HCT116 (cell line): ENCODE results near the gene MFGE8. TPM values are rescaled to one million over a fixed set of nuclear protein-coding genes. Genes with fewer than 3 reads are reported as not detected.

Source experiments
- ATAC-seq: fragments of 200-7000 bp; cut with Tn5 transposase; 2 replicates; pipeline ENCODE4 v1.9.1; 2020; ENCODE audit warnings: mild to moderate bottlenecking, moderate library complexity
- BruUV-seq: library from RNA; stranded (reverse); fragments of 400-500 nt; replicated peaks from 2 replicates; lab custom pipeline; 2021; lab: Mats Ljungman, UMichigan
- CTCF ChIA-PET: fragments of 300-600 bp; sonication (Branson Sonifier 250); formaldehyde crosslinking; loops from one replicate; lab custom pipeline; 2021; ENCODE audit warnings: antibody characterized with exemption; lab: Charles Lee
- POLR2A ChIA-PET: fragments of 300-600, 350-600 bp; sonication (Branson Sonifier 250); formaldehyde crosslinking; loops from one replicate; lab custom pipeline; 2021; ENCODE audit warnings: antibody characterized with exemption; lab: Charles Lee
- RAD21 ChIA-PET, 2 experiments: fragments of 300-600 bp; sonication (Branson Sonifier 250); formaldehyde crosslinking; loops; one replicate each; lab custom pipeline; 2023; ENCODE audit warnings: low total read pairs in 2 of 2; ENCODE audit not compliant: uncharacterized antibody in 2 of 2, unreplicated experiment in 2 of 2, low non-redundant PET in 1 of 2; lab: Charles Lee
- DNase-seq: peaks from one replicate; pipeline ENCODE4 v3.0.0-alpha.2; 2010; ENCODE audit warnings: low read depth, low spot score
- H2AFZ ChIP-seq: fragments of 200-600 bp; shearing (Covaris generic), sonication (generic); 2 replicates; pipeline ENCODE4 v1.6.1; 2017; ENCODE audit warnings: low read depth, mixed run types, mixed read lengths, antibody characterized with exemption, low read length; ENCODE audit not compliant: poor library complexity, severe bottlenecking
- H3K27ac ChIP-seq: 2 replicates; pipeline ENCODE4 v1.5.1; 2012; ENCODE audit warnings: low read depth, low read length
- H3K27me3 ChIP-seq: fragments of 200-600 bp; sonication (generic); 2 replicates; pipeline ENCODE4 v1.6.1; 2016; ENCODE audit warnings: mixed run types, low read length, mixed read lengths; ENCODE audit not compliant: insufficient read depth
- H3K36me3 ChIP-seq, 2 experiments: fragments of 200-500 bp in 1 of 2; fragments of 200-600 bp in 1 of 2; sonication (Bioruptor generic) in 1 of 2; sonication (generic) in 1 of 2; 2 replicates each; pipeline versions ENCODE4 v1.5.1 to v1.6.1; 2014 to 2016; ENCODE audit warnings: low read length in 2 of 2, inconsistent platforms in 1 of 2, mixed read lengths in 1 of 2, mixed run types in 1 of 2; ENCODE audit not compliant: insufficient read depth in 2 of 2, control insufficient read depth in 1 of 2
- H3K4me1 ChIP-seq, 2 experiments: fragments of 200-600 bp in 1 of 2; sonication (generic) in 1 of 2; 2 replicates each; pipeline versions ENCODE4 v1.5.1 to v1.6.1; 2012 to 2017; ENCODE audit warnings: low read length in 2 of 2, inconsistent platforms in 1 of 2, mild to moderate bottlenecking in 1 of 2, mixed read lengths in 1 of 2, mixed run types in 1 of 2, moderate library complexity in 1 of 2; ENCODE audit not compliant: insufficient read depth in 2 of 2, control insufficient read depth in 1 of 2
- H3K4me2 ChIP-seq: fragments of 200-600 bp; sonication (generic); 2 replicates; pipeline ENCODE4 v1.6.1; 2017; ENCODE audit warnings: mixed run types, low read length, mixed read lengths
- H3K4me3 ChIP-seq, 2 experiments: fragments of 200-600 bp in 1 of 2; sonication (generic) in 1 of 2; replicated peaks in 1 of 2; 2 replicates each; pipeline ENCODE4 v1.5.1; 2011 to 2016; ENCODE audit warnings: low read length in 2 of 2, control low read depth in 1 of 2, low read depth in 1 of 2, mild to moderate bottlenecking in 1 of 2, mixed read lengths in 1 of 2, mixed run types in 1 of 2
- H3K79me2 ChIP-seq: fragments of 200-600 bp; sonication (generic); 2 replicates; pipeline ENCODE4 v1.6.1; 2017; ENCODE audit warnings: mild to moderate bottlenecking, mixed run types, low read length, moderate library complexity, mixed read lengths; ENCODE audit not compliant: insufficient read depth
- H3K9ac ChIP-seq: fragments of 200-600 bp; sonication (generic); 2 replicates; pipeline ENCODE4 v1.6.1; 2016; ENCODE audit warnings: low read length, mixed read lengths
- H3K9me2 ChIP-seq: fragments of 200-600 bp; sonication (generic), shearing (Covaris generic); 2 replicates; pipeline ENCODE4 v1.6.1; 2017; ENCODE audit warnings: mixed run types, mild to moderate bottlenecking, moderate library complexity; ENCODE audit not compliant: insufficient read depth
- H3K9me3 ChIP-seq, 2 experiments: fragments of 200-500 bp in 1 of 2; fragments of 200-600 bp in 1 of 2; sonication (Bioruptor generic) in 1 of 2; sonication (generic) in 1 of 2; 2 replicates each; pipeline ENCODE4 v1.6.1; 2014 to 2017; ENCODE audit warnings: low read length in 2 of 2, mixed read lengths in 2 of 2, inconsistent platforms in 1 of 2, low read depth in 1 of 2, mild to moderate bottlenecking in 1 of 2, mixed run types in 1 of 2, moderate library complexity in 1 of 2; ENCODE audit not compliant: control insufficient read depth in 1 of 2, insufficient read depth in 1 of 2
- H4K20me1 ChIP-seq: fragments of 200-600 bp; sonication (generic), shearing (Covaris generic); 2 replicates; pipeline ENCODE4 v1.6.1; 2017; ENCODE audit warnings: mixed run types, mild to moderate bottlenecking, moderate library complexity; ENCODE audit not compliant: insufficient read depth
- ATF3 ChIP-seq: IDR thresholded peaks from 2 replicates; pipeline ENCODE4 v1.6.1; 2012
- CBX3 ChIP-seq: IDR thresholded peaks from 2 replicates; pipeline ENCODE4 v1.6.1; 2012; ENCODE audit warnings: low read depth
- CEBPB ChIP-seq: IDR thresholded peaks from 2 replicates; pipeline ENCODE4 v1.6.1; 2012; ENCODE audit warnings: low read depth
- CTCF ChIP-seq, 3 experiments: fragments of 200-600 bp in 1 of 3; sonication (generic) in 1 of 3; IDR thresholded peaks in 2 of 3; conservative IDR thresholded peaks in 1 of 3; 2 replicates each; pipeline ENCODE4 v1.5.1; 2012 to 2017; ENCODE audit warnings: low read depth in 2 of 3, low read length in 2 of 3, antibody characterized with exemption in 1 of 3, borderline replicate concordance in 1 of 3, control low read depth in 1 of 3, mild to moderate bottlenecking in 1 of 3, mixed read lengths in 1 of 3, mixed run types in 1 of 3, moderate library complexity in 1 of 3; ENCODE audit not compliant: insufficient read depth in 1 of 3
- ELF1 ChIP-seq: IDR thresholded peaks from 2 replicates; pipeline ENCODE4 v1.6.1; 2012; ENCODE audit warnings: low read depth, borderline replicate concordance
- FOSL1 ChIP-seq: IDR thresholded peaks from 2 replicates; pipeline ENCODE4 v1.6.1; 2012; ENCODE audit warnings: low read depth
- MAX ChIP-seq: IDR thresholded peaks from 2 replicates; pipeline ENCODE4 v1.6.1; 2012
- POLR2A ChIP-seq: IDR thresholded peaks from 2 replicates; pipeline ENCODE4 v1.7.0; 2011; ENCODE audit warnings: borderline replicate concordance; ENCODE audit not compliant: insufficient read depth, insufficient read length; ENCODE audit errors: extremely low read depth
- RAD21 ChIP-seq: IDR thresholded peaks from 2 replicates; pipeline ENCODE4 v1.6.1; 2012; ENCODE audit warnings: low read depth, mild to moderate bottlenecking
- SIN3A ChIP-seq: IDR thresholded peaks from 2 replicates; pipeline ENCODE4 v1.6.1; 2012; ENCODE audit warnings: low read depth
- SRF ChIP-seq: IDR thresholded peaks from 2 replicates; pipeline ENCODE4 v1.6.1; 2012; ENCODE audit warnings: low read depth
- TCF7L2 ChIP-seq: IDR thresholded peaks from 2 replicates; pipeline ENCODE4 v1.7.0; 2011; ENCODE audit warnings: borderline replicate concordance, inconsistent platforms; ENCODE audit not compliant: insufficient read depth, insufficient read length; ENCODE audit errors: extremely low read depth
- YY1 ChIP-seq: IDR thresholded peaks from 2 replicates; pipeline ENCODE4 v1.6.1; 2011; ENCODE audit warnings: low read length, low read depth, moderate library complexity, mild to moderate bottlenecking; ENCODE audit not compliant: insufficient replicate concordance; ENCODE audit errors: extremely low read depth
- ZFX ChIP-seq: fragments of 450-650 bp; IDR thresholded peaks from 2 replicates; pipeline ENCODE4 v1.6.1; 2017
- ZNF274 ChIP-seq: fragments of 200-500 bp; sonication (Bioruptor generic); IDR thresholded peaks from 2 replicates; pipeline ENCODE4 v1.6.1; 2014; ENCODE audit warnings: mild to moderate bottlenecking, low read depth, low read length, inconsistent platforms
- intact Hi-C: fragments of 100-400 bp; cut with micrococcal nuclease; formaldehyde crosslinking; loops from 2 replicates; pipeline ENCODE4 v1.10.0; 2022
- total RNA-seq: library from RNA; stranded (reverse); gene quantifications from one replicate; pipeline ENCODE4 v1.2.1, GENCODE V29; 2021; ENCODE audit not compliant: unreplicated experiment

MFGE8 gene
- total RNA-seq, 1 experiment from 2014 or later: 70.7 TPM

GRCh38 chr15:88866295-88866881 is 46.8 kb downstream of the MFGE8 start:
- Histone ChIP-seq H3K4me3 (no peak overlapping the region), H3K4me1 (no peaks in the 10 kb centered on the region), H3K79me2 (no peaks in the 10 kb centered on the region), H4K20me1 (no peaks in the 10 kb centered on the region), H3K9ac (no peak overlapping the region), H2AFZ (no peak overlapping the region), H3K9me2 (no peaks in the 10 kb centered on the region), H3K27ac (no peak overlapping the region)
- ChIA-PET RAD21 (no interaction called here), CTCF (no interaction called here), POLR2A (no interaction called here)
- ATAC-seq: no peak
- no TSS peak for BruUV-seq
- intact Hi-C loops: no loop called here
- TF ChIP-seq FOSL1 (no peak), SIN3A (no peak), POLR2A (no peak), ZFX (no peak), ATF3 (no peak), CTCF (IDR thresholded peaks at IDR 0.05 in 2 of 3, conservative IDR thresholded peaks at IDR 0.05 in 1 of 3; ENCODE audit: borderline replicate concordance in 1 of 3, insufficient read depth in 1 of 3, low read depth in 2 of 3, low read length in 2 of 3) (no peak)
- TF ChIP-seq, all 23 proteins: peak for 0
- H3K27me3 ChIP-seq: peaks cover 8% of the 10 kb centered on the region; the same call in 1 of the 2 replicates
- H3K4me2 ChIP-seq: no peak overlapping the region
- H3K36me3 ChIP-seq: no peaks in the 10 kb centered on the region
- no peak for DNase-seq
- H3K9me3 ChIP-seq: no peaks in the 10 kb centered on the region

GRCh38 chr15:88865498-88866099 is 47.6 kb downstream of the MFGE8 start:
- Histone ChIP-seq H3K27me3 (peaks cover 8% of the 10 kb centered on the region; the same call in 1 of the 2 replicates), H3K4me3 (no peak overlapping the region), H3K9ac (no peak overlapping the region), H3K4me2 (no peak overlapping the region), H3K9me3 (no peaks in the 10 kb centered on the region), H2AFZ (no peak overlapping the region), H3K79me2 (no peaks in the 10 kb centered on the region), H4K20me1 (no peaks in the 10 kb centered on the region), H3K27ac (no peak overlapping the region), H3K4me1 (no peaks in the 10 kb centered on the region), H3K36me3 (no peaks in the 10 kb centered on the region), H3K9me2 (no peaks in the 10 kb centered on the region)
- RAD21 ChIA-PET: no interaction called here
- POLR2A ChIA-PET: no interaction called here
- no TSS peak for BruUV-seq
- intact Hi-C loops: no loop called here
- ATAC-seq (no peak), DNase-seq (no peak)
- CTCF ChIA-PET: interaction anchor here (0.6 kb wide), 1 partner anchor 13 kb away, joined by 4 read pairs; no protein-coding TSS in a partner anchor
- no peak for TF ChIP-seq FOSL1
- TF ChIP-seq TCF7L2: no peak
- TF ChIP-seq YY1: no peak
- TF ChIP-seq CBX3: no peak
- no peak for TF ChIP-seq POLR2A
- no peak for TF ChIP-seq RAD21
- no peak for TF ChIP-seq ELF1
- no peak for TF ChIP-seq ZNF274
- TF ChIP-seq CEBPB: no peak
- no peak for TF ChIP-seq MAX
- no peak for TF ChIP-seq SRF
